ENCODE measurements around the gene ZNF207. TPM values are rescaled to one million over a fixed set of nuclear protein-coding genes. Genes with fewer than 3 reads are reported as not detected.
"Not testable (repeated sequence)": the region's sequence is repeated elsewhere in the genome, so short reads cannot be mapped to it uniquely, and the experiment has no call there.

Gene ZNF207
- total and polyA plus RNA-seq, 2 of the 8 experiments (the other 6 are each of a cell fraction or from before 2014, with no cell fraction given): 268 to 286 TPM

- not testable (repeated sequence) for H2AK5ac ChIP-seq (ENCODE audit: low read depth, low read length); H3K9me3 ChIP-seq (ENCODE audit: insufficient read depth in 2 of 2, low read depth in 1 of 2, low read length in 1 of 2); H3K23me2 ChIP-seq (ENCODE audit: low read depth, low read length); H3K4me1 ChIP-seq (replicated peaks in 1 of 4; ENCODE audit: control insufficient read depth in 3 of 4, insufficient read depth in 4 of 4, low read length in 3 of 4); H3K56ac ChIP-seq (replicated peaks; ENCODE audit: insufficient read length, low read depth, low read length); H2BK5ac ChIP-seq (ENCODE audit: low read depth, low read length); H3K14ac ChIP-seq (ENCODE audit: insufficient read length); H2AFZ ChIP-seq (ENCODE audit: low read length); FAIRE-seq; H3K27ac ChIP-seq (ENCODE audit: low read depth, low read length); H3K27me3 ChIP-seq (replicated peaks in 1 of 4; ENCODE audit: control insufficient read depth in 3 of 4, extremely low read depth in 1 of 4, insufficient read depth in 3 of 4, low read length in 3 of 4); H3K23ac ChIP-seq (ENCODE audit: insufficient read length); H3K4ac ChIP-seq (replicated peaks; ENCODE audit: insufficient read length, low read depth, low read length); H2BK120ac ChIP-seq (replicated peaks; ENCODE audit: low read depth, low read length); H4K91ac ChIP-seq (replicated peaks; ENCODE audit: insufficient read length, low read length); H3K18ac ChIP-seq (ENCODE audit: extremely low read depth, low read length); H2BK15ac ChIP-seq (ENCODE audit: low read length); H2BK12ac ChIP-seq (ENCODE audit: low read depth, low read length); DNase-seq (ENCODE audit: low read depth in 1 of 2, low spot score in 2 of 2); H2BK20ac ChIP-seq (ENCODE audit: low read length); H4K8ac ChIP-seq (ENCODE audit: extremely low read depth, insufficient read depth, low read length); H3K79me1 ChIP-seq (ENCODE audit: low read depth, low read length); H3K9ac ChIP-seq (replicated peaks in 1 of 4; ENCODE audit: extremely low read depth in 1 of 4, low read depth in 3 of 4, low read length in 3 of 4); H4K5ac ChIP-seq (ENCODE audit: insufficient read length, low read depth, low read length)
- ChIA-PET CTCF (ENCODE audit: partially characterized antibody) (interaction anchor here (1.1 to 2.4 kb wide), 2 partner anchors 19 to 100 kb away, joined by 3 to 8 read pairs; no protein-coding TSS in a partner anchor), POLR2A (ENCODE audit: partially characterized antibody) (interaction anchor here (1.3 to 8.0 kb wide), 3 partner anchors 11 to 121 kb away, joined by 5 to 65 read pairs (median 10); no protein-coding TSS in a partner anchor)
- peaks cover 51 to 81% of the 10 kb centered on the region in 2 experiments for H3K79me2 ChIP-seq (ENCODE audit: control insufficient read depth in 1 of 2, insufficient read depth in 2 of 2, low read length in 2 of 2)
- H4K20me1 ChIP-seq (replicated peaks in 1 of 2; ENCODE audit: control insufficient read depth in 1 of 2, insufficient read depth in 2 of 2, low read length in 2 of 2): peaks cover 20 to 32% of the 10 kb centered on the region in 2 experiments
- H3K4me2 ChIP-seq (ENCODE audit: insufficient read depth in 1 of 2, low read depth in 2 of 2, low read length in 2 of 2): peak overlapping the region; percentile 88 to 89
- 99% methylated on average over 9 of the region's 9 CpGs; no CpG with 5 or more reads in 1 of the 2 experiments for WGBS, 2 experiments (ENCODE audit: extremely low coverage in 1 of 2, insufficient coverage in 1 of 2, insufficient read length in 1 of 2, insufficient replicate concordance in 2 of 2, low coverage in 1 of 2, low lambda C conversion rate in 2 of 2, missing lambda C conversion rate in 1 of 2)
- H3K36me3 ChIP-seq (ENCODE audit: control insufficient read depth in 2 of 4, insufficient read depth in 4 of 4, low read length in 3 of 4): peaks cover 0 to 50% (median 17%) of the 10 kb centered on the region in 4 experiments; a peak in 7 of 8 replicates
- peak overlapping the region in 3 of 4 experiments; percentile 7 to 85 (median 15); a peak in 5 of 8 replicates for H3K4me3 ChIP-seq (ENCODE audit: extremely low read depth in 1 of 4, insufficient read depth in 2 of 4, low read depth in 3 of 4, low read length in 4 of 4)
Measured at GRCh38 chr17:32352734-32353133, 2.8 kb downstream of the ZNF207 start.
